Hepatocyte (in vitro differentiated cells): Measurements from ENCODE around the gene RAD51D.

ENCODE experiments used
- EZH2 ChIP-seq: fragments of 200-600 bp; sonication (generic); IDR thresholded peaks from 2 replicates; pipeline ENCODE4 v1.6.1; 2016; ENCODE audit warnings: antibody characterized with exemption, mild to moderate bottlenecking, borderline replicate concordance
- TF ChIP-seq, protein P1 (sequence below): fragments of 200-600 bp; sonication (generic); IDR thresholded peaks from 2 replicates; pipeline ENCODE4 v1.5.1; 2016; ENCODE audit warnings: antibody characterized with exemption, mild to moderate bottlenecking; ENCODE audit not compliant: poor library complexity

DNA sequence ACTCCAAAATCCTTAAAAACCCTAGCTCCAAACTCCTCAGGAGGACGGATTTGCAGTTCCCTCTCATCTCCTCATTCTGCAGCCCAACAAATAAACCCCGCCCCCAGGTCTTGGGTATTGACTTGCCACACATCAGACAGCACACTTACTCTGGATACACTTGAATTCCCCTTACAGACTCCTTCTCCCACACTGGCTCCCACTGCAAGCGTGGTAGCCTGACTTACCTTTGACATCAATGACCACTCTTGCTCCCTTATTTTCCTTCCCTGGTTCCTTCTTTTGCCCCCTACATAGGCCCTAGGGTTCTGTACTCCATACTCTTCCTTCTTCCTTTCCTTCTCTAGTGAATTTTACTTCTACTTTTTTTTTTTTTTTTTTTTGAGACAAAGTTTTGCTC is 63.6 kb downstream of the RAD51D start:
- TF ChIP-seq EZH2: no peak
- TF ChIP-seq, protein P1, sequence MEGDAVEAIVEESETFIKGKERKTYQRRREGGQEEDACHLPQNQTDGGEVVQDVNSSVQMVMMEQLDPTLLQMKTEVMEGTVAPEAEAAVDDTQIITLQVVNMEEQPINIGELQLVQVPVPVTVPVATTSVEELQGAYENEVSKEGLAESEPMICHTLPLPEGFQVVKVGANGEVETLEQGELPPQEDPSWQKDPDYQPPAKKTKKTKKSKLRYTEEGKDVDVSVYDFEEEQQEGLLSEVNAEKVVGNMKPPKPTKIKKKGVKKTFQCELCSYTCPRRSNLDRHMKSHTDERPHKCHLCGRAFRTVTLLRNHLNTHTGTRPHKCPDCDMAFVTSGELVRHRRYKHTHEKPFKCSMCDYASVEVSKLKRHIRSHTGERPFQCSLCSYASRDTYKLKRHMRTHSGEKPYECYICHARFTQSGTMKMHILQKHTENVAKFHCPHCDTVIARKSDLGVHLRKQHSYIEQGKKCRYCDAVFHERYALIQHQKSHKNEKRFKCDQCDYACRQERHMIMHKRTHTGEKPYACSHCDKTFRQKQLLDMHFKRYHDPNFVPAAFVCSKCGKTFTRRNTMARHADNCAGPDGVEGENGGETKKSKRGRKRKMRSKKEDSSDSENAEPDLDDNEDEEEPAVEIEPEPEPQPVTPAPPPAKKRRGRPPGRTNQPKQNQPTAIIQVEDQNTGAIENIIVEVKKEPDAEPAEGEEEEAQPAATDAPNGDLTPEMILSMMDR: no peak
